Activated CD8-positive, alpha-beta memory T cell treated with anti-CD3 and anti-CD28 coated beads, Interleukin-2, amount 50 U/mL, for 1 hour (primary cell): ENCODE results near the gene FN1.
A peak's percentile ranks its signal among the peaks of the same experiment; 100 is the strongest.

Experiments used
- DNase-seq: peaks from one replicate; pipeline ENCODE4 v3.0.0-alpha.2; 2020; ENCODE audit errors: extremely low read depth

Gene FN1

DNA sequence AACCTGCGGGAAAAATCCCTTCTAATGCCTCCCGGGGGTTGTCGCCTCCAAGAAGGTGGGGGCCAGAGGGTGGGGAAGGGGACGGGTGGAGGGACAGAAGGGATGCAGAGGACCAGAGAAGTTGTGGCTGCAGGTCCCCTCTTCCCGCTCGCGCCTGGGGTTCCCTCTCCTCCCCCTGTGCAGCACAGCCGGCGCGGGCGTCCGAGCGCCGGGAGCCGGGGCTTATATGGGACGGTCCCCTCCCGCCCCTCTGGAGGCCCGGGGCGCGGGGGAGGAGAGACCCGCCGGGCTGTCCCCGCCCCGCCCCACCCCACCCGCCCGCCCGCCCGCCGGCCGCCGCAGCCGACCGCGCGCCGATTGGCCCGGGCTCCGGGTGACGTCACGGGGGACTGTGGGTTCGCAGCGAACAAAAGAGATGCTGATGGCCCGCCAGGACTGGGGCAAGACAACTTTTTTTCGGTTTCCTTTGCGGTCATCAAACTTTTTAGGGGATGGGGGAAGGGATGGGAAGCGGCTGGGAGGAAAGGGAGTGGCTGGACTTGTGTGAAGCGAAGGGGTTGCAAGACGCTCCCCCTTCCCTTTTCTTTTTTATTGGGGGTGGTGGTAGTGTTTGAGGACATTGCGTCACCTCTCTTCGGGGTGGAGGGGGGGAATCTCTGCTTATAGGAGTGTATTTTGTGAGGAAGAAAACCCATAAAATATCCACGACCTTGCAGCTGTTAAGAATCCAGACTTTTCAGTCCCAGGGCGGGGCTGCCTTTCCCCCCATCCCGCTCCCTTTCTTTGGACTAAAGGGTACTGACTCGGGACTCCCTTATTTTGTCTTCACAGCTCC is at the start of gene FN1:
TSS of gene FN1 (minus strand) at position 199 of the 835 bp plus-strand sequence. CDS start 266 bp downstream, outside the sequence.
- peak; percentile 29 for DNase-seq

- DNase-seq = no peak
Measured at GRCh38 chr2:215485032-215485431, 49.2 kb upstream of the FN1 start.

DNA sequence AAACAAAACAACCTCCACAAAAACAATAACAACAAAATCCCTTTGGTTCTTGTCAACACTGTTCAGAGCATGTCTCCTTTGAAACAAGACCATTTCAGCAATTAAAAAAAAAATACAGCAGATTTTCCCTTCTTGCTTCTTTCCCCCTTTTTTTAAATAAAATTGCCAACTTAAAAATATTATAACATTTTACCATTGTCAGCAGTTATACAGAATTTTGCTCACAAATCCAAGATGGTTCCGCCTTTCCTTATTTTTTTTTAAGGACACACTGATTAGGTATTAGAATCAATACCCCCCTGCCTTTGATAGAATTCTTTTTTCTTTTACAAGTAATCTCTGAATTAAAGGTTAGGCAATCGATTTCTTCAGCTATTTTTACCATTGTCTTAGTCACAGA is 48.7 kb upstream of the FN1 start:
- DNase-seq = no peak

- no peak for DNase-seq
Measured at GRCh38 chr2:215483431-215483830, 47.6 kb upstream of the FN1 start.

- DNase-seq = no peak
Measured at GRCh38 chr2:215479536-215480240, 43.8 kb upstream of the FN1 start.

- no peak for DNase-seq
Measured at GRCh38 chr2:215479121-215479520, 43.3 kb upstream of the FN1 start.

DNA sequence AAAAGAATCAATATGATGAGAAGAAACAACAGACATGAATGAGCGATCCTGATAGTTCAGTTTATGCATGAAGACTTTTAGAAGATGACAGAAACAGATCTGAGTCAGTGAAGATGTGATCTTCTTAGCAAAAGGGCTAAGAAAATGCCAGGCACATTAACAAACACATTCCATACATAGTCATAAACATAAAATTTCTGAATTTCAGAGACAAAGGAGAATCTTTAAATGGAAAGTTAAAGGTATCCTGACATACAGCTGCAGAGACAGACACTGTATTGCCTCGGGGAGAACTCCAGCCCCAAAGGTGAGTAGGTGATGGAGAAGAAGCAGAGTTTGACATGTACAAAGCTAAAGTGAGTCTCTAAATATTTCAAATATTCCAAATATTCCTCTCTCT is 40.6 kb upstream of the FN1 start:
- no peak for DNase-seq

- no peak for DNase-seq
Measured at GRCh38 chr2:215466097-215466909, 30.4 kb upstream of the FN1 start.

- no peak for DNase-seq
Measured at GRCh38 chr2:215465256-215465655, 29.4 kb upstream of the FN1 start.

DNA sequence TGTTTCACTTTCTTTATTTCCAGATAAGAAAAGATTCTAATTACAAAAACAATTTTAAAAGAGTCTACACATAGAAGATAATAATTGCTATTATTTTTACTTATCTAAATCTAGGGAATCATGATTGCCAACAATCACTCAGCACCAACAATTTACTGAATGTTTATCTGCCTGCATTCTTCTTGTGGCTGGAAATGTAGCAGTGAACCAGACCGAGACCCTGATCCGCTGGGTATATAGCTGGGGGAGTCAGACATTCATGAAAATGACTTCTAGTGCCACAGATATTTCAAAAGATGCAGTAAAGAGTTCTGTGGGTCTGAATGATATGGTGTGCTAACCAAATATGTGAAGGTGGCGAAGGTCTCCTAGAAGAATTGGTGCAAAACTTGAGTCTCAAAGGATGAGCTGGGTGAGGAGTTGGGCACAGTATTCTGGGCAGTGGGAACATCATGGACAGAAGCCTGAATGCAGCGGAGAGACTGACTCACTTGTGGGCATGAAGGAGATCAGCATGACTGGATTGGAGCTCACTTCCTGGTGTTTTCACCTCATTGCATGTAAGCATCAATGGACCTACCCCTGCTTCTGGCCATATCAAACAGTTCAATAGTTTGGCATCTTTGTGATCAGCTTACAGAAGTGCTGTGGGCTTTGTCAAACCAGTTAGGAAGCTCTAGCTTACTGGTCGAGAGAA is 26.1 kb upstream of the FN1 start:
- DNase-seq = no peak

GRCh38 chr2:215460682-215461382 is 25.0 kb upstream of the FN1 start:
- no peak for DNase-seq

DNA sequence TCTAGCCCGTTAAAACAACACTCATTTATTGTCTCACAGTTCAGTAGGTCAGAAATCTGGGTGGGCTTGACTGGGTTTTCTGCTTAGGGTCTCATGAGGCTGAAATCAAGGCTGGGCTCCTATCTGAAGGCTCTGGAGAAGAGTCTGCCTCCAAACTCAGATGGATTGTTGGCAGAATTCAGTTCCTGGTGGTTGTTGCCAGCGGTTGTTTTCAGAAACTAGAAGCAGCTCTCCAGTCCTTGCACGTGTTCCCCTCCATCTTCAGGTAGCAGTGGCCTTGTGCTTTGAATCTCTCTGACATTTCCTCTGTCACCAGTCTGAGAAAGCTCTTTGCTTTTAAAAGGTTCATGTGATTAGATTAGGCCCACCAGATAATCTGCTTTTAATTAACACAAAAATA is 20.1 kb upstream of the FN1 start:
- DNase-seq = no peak

DNA sequence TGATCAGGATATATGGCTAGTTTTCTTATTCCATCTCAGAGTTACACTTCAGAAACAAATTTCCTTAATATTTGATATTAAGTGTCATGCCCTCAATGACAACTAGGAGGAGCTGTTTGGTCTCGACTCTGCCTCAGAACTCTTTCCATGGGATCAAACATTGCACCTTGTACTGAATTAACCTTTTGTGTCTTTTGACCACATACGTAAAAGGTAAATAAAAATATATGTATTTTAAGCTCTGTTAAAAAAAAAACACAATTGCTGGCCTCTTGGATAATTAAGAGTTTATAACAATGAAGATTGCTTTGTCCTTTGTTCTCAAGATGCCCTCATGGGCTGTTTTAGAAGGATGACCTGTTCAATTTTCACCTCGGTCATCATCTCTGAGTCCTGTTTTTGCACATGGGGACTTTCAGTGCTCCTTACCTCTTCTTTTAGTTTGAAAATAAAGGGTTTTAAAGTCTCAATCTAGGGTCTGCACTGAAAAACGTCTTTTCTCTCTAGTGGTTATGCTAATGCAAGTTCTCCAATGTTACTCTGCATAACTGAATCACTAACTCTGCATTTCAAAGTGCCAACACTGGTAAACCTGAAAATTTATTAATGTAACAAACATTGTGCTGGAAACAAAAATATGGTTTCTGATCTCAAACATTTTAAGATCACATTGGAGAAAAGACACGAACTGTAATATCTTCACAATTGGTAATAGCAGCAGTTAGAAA is 18.8 kb upstream of the FN1 start:
- DNase-seq = no peak

GRCh38 chr2:215452725-215453124 is 16.9 kb upstream of the FN1 start:
- no peak for DNase-seq

- DNase-seq = no peak
Measured at GRCh38 chr2:215451012-215451756, 15.3 kb upstream of the FN1 start.

- no peak for DNase-seq
Measured at GRCh38 chr2:215450188-215451011, 14.5 kb upstream of the FN1 start.

DNA sequence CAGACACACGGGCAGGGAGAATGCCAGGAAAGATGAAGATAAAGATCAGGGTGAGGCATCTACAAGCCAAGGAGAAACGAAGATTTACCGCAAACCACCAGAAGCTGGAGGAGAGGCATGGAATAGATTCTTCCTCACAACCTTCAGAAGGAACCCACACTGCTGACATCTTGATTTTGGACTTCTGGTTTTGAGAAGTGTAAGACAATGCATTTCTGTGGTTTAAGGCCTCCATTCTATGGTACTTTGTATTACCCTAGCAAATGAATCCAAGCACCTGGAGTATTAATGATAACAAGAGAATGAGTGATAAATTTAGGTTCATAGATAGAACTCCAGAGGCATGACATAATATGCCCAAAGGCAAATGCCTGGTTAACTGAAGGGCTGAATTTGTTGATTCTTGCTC is 11.8 kb upstream of the FN1 start:
- DNase-seq = no peak

- DNase-seq = no peak
Measured at GRCh38 chr2:215447056-215447455, 11.2 kb upstream of the FN1 start.

DNA sequence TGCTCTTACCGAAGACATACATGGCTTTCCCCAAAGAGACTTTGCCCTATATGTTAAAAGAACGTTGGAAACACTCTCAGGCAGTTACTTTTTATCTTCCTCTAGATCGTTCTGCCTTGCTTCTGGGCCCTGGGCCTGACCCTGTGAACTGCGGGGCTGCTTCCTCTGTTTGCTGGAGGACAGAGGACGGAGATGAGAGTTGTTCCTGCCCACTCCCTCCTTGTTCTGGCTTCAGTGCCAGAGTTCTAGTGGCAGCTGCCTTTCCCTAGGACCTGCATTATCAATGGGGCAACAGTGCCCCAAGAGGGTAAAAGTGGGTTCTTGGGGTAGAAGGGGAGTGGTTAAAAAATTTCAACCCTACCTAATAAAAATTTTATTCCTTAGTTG is 6.5 kb upstream of the FN1 start:
- no peak for DNase-seq
